ENCODE measurements around the gene ICE2. TPM values are rescaled to one million over a fixed set of nuclear protein-coding genes. Genes with fewer than 3 reads are reported as not detected.

The ICE2 gene, protein sequence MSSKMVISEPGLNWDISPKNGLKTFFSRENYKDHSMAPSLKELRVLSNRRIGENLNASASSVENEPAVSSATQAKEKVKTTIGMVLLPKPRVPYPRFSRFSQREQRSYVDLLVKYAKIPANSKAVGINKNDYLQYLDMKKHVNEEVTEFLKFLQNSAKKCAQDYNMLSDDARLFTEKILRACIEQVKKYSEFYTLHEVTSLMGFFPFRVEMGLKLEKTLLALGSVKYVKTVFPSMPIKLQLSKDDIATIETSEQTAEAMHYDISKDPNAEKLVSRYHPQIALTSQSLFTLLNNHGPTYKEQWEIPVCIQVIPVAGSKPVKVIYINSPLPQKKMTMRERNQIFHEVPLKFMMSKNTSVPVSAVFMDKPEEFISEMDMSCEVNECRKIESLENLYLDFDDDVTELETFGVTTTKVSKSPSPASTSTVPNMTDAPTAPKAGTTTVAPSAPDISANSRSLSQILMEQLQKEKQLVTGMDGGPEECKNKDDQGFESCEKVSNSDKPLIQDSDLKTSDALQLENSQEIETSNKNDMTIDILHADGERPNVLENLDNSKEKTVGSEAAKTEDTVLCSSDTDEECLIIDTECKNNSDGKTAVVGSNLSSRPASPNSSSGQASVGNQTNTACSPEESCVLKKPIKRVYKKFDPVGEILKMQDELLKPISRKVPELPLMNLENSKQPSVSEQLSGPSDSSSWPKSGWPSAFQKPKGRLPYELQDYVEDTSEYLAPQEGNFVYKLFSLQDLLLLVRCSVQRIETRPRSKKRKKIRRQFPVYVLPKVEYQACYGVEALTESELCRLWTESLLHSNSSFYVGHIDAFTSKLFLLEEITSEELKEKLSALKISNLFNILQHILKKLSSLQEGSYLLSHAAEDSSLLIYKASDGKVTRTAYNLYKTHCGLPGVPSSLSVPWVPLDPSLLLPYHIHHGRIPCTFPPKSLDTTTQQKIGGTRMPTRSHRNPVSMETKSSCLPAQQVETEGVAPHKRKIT
- total RNA-seq = 10 to 100 TPM; 54.6 to 74.2 TPM

DNA sequence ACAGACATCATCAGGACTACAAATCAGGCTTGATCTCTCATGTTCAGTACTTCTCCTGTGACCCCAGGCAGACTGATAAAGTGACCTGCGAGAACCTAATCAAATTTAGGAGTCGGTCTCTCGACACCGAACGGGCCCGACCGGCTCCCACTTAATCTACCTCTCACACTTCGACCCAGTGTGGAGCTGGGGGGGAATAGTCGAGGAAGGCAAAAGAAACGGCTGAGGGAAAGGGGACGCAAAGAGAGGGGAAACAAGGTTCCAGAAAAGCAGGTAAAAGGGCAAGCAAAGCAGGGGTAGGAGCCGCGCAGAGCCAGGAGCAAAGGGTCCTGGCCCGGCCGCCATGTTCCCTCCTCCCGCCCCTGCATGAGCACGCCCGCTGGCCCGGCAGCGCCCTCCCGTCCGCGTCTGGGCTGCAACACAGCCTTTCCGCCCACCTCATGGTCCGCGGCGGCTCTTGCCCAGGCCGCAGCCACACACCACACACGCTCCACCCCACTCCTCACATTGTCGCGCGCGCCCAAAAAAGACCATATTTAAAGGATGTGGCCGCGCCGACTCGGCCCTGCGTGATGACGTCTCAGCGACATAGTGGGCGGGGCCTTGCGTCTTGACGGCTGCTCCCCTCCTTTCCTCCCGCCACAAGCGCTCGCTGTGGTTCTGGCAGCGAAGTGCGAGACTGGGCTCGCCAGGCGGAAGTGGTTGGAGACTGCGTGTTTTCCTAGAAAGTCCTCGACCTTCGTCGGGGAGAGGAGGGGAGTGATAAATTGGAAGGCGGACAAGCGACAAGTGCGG, at the start of gene ICE2:
Gene ICE2, minus strand, starts transcription at position 577 of the 795 bp plus-strand sequence. CDS start 1,165 bp downstream, outside the sequence.
- no peaks in the 10 kb centered on the region for H3K27me3 Mint-ChIP-seq
- no peaks in the 10 kb centered on the region for H3K9me3 Mint-ChIP-seq (ENCODE audit: low read depth)
- ATAC-seq (peak; percentile 85), DNase-seq (peak; percentile 99)
- H3K36me3 Mint-ChIP-seq = peaks cover 22% of the 10 kb centered on the region
- CTCF ChIA-PET = interaction anchor here (0.8 to 2.0 kb wide), 8 partner anchors 11 to 438 kb away, joined by 3 to 10 read pairs (median 3); partner anchors contain the start of gene ANXA2
- peak within 1 kb of the TSS; percentile 98 for H3K4me3 Mint-ChIP-seq
- peaks cover 54% of the 10 kb centered on the region for H3K4me1 Mint-ChIP-seq
- H3K27ac Mint-ChIP-seq = peak within 1 kb of the TSS; percentile 99

DNA sequence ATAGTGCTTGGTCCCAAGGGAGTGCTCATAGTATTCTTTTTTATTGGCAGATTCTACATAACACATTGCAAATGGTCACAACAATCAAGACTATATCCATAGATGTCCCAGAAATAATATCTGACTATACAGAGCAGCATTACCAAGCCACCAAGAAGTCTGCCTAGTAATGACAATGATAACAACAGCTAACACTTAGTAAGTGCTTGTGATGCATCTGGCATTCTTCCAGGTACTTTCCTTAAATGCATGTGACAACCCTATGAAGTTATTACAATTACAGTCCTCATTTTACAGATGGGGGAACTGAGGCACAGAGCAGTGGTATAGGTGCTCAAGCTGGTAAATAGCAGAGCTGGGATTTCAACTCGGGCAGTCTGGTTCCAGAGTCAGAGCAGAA, 49.6 kb upstream of the ICE2 start:
- CTCF ChIA-PET = interaction anchor here (2.2 kb wide), 1 partner anchor 9 kb away, joined by 9 read pairs; no protein-coding TSS in a partner anchor
- no peaks in the 10 kb centered on the region for H3K9me3 Mint-ChIP-seq (ENCODE audit: low read depth)
- no peaks in the 10 kb centered on the region for H3K27me3 Mint-ChIP-seq
- peaks cover 50% of the 10 kb centered on the region for H3K36me3 Mint-ChIP-seq
- no peak for DNase-seq
- H3K4me1 Mint-ChIP-seq = peaks cover 66% of the 10 kb centered on the region
- no peak overlapping the region for H3K4me3 Mint-ChIP-seq
- no peak for ATAC-seq
- no peak overlapping the region for H3K27ac Mint-ChIP-seq

DNA sequence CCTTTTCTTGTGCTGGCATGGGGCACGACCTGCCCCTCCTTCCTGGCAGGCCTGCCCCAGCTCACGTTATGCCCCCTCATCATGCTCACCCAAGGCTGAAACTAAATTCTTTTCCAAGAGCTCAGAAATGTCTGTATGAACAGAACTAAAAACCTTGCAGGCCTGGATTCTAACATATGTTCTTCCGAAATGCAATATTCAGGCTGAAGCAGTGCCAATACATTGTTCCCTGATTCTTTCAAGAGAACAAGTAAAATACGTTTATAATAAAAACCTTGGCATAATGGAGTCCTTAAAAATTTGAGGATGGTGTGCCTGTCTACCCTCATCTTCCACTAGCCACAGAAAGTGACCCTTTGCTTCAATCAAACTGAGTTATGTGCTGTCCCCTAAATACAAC, 48.5 kb upstream of the ICE2 start:
- H3K4me1 Mint-ChIP-seq = peaks cover 65% of the 10 kb centered on the region
- no peak overlapping the region for H3K4me3 Mint-ChIP-seq
- ATAC-seq = no peak
- no peaks in the 10 kb centered on the region for H3K27me3 Mint-ChIP-seq
- peak overlapping the region; percentile 47 for H3K27ac Mint-ChIP-seq
- peaks cover 49% of the 10 kb centered on the region for H3K36me3 Mint-ChIP-seq
- DNase-seq = no peak
- no peaks in the 10 kb centered on the region for H3K9me3 Mint-ChIP-seq (ENCODE audit: low read depth)
- CTCF ChIA-PET = interaction anchor here (1.0 to 2.3 kb wide), 4 partner anchors 10 to 388 kb away, joined by 3 to 9 read pairs (median 5); no protein-coding TSS in a partner anchor

DNA sequence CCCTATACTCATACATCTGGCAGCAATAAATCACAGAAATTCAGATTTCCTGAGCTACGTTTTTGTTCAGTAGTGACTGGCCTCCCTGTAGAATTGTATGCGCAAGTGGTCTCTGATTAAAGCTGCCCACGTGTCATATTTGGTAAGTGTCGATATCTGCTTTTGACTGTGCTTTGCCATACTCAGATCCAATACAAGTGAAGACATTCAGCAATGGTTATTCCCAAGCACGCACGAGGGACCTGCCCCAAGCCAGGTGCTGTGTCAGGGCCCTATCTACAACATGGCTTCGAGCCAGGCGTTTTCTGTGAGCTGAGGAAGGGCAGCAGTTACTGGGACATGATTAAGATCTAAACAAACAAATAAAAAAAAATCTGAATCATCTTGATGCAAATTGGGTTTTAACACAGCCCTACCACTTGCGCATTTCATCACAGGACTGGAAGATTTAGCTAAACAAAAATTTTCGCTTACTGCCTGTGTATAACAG, 47.2 kb upstream of the ICE2 start:
- peaks cover 62% of the 10 kb centered on the region for H3K4me1 Mint-ChIP-seq
- ATAC-seq (peak; percentile 46), DNase-seq (no peak)
- H3K36me3 Mint-ChIP-seq = peaks cover 50% of the 10 kb centered on the region
- H3K27ac Mint-ChIP-seq = peak overlapping the region; percentile 61
- CTCF ChIA-PET = interaction anchor here (0.9 to 2.3 kb wide), 7 partner anchors 8 to 406 kb away, joined by 3 to 7 read pairs (median 3); no protein-coding TSS in a partner anchor
- no peaks in the 10 kb centered on the region for H3K27me3 Mint-ChIP-seq
- H3K9me3 Mint-ChIP-seq (ENCODE audit: low read depth) = no peaks in the 10 kb centered on the region
- peak overlapping the region; percentile 42 for H3K4me3 Mint-ChIP-seq

DNA sequence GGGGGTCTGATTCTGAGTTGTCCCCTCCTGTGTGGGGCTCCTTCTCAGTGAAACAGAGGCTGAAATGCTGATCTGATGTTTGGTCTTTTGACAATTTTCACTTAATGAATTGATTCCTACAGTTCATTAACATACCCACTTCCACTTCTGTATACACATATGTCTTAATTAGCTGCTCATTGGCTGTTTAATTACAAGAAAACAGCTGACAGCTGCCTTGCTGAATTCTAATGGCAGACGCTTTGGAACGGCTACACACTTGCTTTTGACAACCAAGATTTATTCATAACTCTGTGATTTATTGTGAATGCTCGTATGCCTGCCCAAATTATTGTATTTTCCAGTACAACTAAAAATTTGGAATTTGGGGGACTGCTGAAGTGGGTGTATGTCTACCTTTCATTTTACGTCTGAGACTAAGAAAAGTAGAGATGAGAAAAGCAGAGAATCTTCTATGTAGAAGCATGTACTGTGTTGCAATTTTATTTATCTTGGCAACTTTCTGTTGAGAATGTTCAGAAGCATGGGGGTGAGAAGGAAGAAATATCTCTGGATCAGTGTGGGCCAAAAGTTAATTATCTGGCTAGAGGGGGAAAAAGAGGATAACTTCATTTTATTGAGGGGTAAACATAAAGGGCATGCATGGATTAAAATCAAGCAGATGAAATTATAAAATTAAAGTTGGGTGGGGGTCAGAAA, 46.5 kb upstream of the ICE2 start:
- ATAC-seq = no peak
- Mint-ChIP-seq H3K27me3 (no peaks in the 10 kb centered on the region), H3K4me3 (no peak overlapping the region), H3K36me3 (peaks cover 48% of the 10 kb centered on the region), H3K9me3 (ENCODE audit: low read depth) (no peaks in the 10 kb centered on the region), H3K27ac (peak overlapping the region; percentile 64), H3K4me1 (peaks cover 65% of the 10 kb centered on the region)
- CTCF ChIA-PET = interaction anchor here (1.0 to 2.3 kb wide), 6 partner anchors 13 to 407 kb away, joined by 3 to 7 read pairs (median 4); no protein-coding TSS in a partner anchor
- DNase-seq = no peak

DNA sequence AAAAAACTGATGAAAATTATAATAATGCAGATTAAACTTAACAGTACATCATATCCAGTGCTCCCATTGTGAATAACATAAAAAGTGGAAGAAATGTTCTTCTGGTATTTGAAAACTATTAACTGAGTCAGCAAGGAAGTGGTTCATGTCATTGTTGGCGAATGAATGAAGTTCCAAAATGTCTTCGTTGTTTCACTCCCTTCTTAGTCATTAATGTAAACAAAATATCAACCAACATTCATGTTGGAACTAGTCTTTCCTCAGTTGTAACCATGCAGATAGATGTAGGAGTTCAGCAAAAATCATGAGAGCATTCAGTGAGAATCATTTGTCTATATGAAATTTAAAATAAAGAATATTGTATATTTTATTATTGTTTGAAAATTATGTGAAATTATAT, 44.1 kb upstream of the ICE2 start:
- no peak for DNase-seq
- no peaks in the 10 kb centered on the region for H3K27me3 Mint-ChIP-seq
- no peak for ATAC-seq
- peaks cover 72% of the 10 kb centered on the region for H3K4me1 Mint-ChIP-seq
- CTCF ChIA-PET = interaction anchor here (5.7 kb wide), 1 partner anchor 13 kb away, joined by 94 read pairs; no protein-coding TSS in a partner anchor
- peaks cover 46% of the 10 kb centered on the region for H3K36me3 Mint-ChIP-seq
- H3K4me3 Mint-ChIP-seq = no peak overlapping the region
- H3K9me3 Mint-ChIP-seq (ENCODE audit: low read depth) = no peaks in the 10 kb centered on the region
- no peak overlapping the region for H3K27ac Mint-ChIP-seq

DNA sequence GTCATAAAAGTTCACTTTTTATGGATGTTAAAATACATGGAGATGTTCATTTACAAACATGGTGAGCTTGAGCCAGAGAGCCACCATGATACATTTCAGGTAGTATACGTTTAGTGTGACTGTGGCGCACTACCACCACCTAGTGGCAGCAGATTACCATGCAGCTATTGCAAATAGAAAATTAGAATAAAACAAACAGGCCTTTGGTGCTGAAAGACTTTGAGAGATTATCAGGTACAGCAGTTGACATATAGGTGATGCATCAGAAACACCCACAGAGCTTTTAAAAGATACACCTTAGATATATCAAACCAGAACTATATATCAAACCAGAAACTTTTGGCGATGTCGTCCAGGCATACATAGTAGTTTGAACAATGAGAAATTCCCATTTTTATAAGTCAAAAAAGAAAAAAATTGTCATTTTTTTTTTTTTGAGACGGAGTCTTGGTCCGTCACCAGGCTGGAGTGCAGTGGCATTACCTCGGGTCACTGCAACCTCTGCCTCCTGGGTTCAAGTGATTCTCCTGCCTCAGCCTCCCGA, 42.0 kb upstream of the ICE2 start:
- peaks cover 42% of the 10 kb centered on the region for H3K36me3 Mint-ChIP-seq
- DNase-seq (peak; percentile 88), ATAC-seq (peak; percentile 78)
- H3K9me3 Mint-ChIP-seq (ENCODE audit: low read depth) = no peaks in the 10 kb centered on the region
- peaks cover 60% of the 10 kb centered on the region for H3K4me1 Mint-ChIP-seq
- H3K27me3 Mint-ChIP-seq = no peaks in the 10 kb centered on the region
- CTCF ChIA-PET = interaction anchor here (0.6 to 5.7 kb wide), 46 partner anchors 10 to 830 kb away, joined by 3 to 94 read pairs (median 4); no protein-coding TSS in a partner anchor
- peak overlapping the region; percentile 75 for H3K27ac Mint-ChIP-seq
- peak overlapping the region; percentile 2 for H3K4me3 Mint-ChIP-seq

DNA sequence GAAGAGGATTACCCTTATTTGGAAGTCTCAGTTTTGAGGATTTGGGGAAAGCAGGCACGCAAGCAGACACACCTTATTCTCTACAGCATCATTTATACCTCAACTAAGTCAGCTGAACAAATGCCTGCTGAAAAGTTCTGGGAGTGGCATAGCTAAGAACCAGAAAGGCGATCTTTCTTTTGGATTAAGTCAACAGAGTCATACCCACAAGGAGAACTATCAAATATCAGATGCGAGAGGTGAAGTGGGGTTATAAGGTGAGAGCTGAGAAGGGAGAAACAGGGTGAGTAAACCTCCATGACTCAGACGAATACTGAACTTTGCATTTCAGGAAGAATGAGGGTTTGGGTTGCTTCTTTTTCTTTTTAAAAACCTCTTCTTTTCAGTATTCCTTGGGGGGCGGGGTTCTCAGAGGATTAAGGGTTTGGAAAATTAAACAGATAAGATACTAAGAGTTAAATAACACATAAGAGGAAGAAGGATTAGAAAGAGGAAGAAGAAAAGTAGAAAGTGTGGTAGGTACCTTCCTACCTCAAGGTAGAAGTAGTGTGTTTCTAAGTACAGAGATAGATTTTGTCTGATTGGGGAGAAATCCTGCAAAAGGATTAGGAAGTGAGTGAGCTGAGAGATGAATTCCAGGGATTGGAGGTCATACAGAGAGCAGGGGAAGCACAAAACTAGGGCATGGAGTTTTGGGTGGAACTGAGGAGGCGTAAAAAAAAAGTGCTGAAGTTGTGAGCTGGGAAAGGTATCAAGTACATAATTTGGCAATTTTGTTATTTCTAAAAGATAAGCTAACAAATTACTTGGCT, 41.3 kb upstream of the ICE2 start:
- Mint-ChIP-seq H3K9me3 (ENCODE audit: low read depth) (no peaks in the 10 kb centered on the region), H3K27ac (peak overlapping the region; percentile 75), H3K36me3 (peaks cover 38% of the 10 kb centered on the region), H3K4me3 (peak overlapping the region; percentile 2), H3K27me3 (no peaks in the 10 kb centered on the region), H3K4me1 (peaks cover 53% of the 10 kb centered on the region)
- ATAC-seq (peak; percentile 69), DNase-seq (no peak)
- CTCF ChIA-PET = interaction anchor here (0.6 to 5.7 kb wide), 44 partner anchors 11 to 829 kb away, joined by 3 to 94 read pairs (median 4); no protein-coding TSS in a partner anchor

DNA sequence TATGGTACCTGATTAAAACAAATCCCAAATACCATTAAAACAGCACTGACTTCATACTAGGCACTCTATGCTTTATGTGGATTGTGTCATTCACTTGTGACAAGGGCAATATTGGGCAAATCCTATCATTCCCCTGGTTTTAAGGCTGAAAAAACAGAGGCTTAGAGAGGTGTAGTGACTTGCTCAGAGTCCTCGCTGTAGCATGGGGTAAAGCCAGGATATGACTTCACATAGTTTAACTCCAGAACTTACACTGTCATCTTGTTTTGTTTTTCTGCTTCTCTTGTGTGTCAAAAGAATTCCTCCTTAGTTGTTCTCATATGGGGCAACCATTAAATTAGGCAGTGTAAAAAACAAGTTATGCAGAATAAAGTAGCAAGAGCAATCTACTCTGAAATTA, 40.3 kb upstream of the ICE2 start:
- peaks cover 39% of the 10 kb centered on the region for H3K36me3 Mint-ChIP-seq
- H3K4me3 Mint-ChIP-seq = no peak overlapping the region
- CTCF ChIA-PET = interaction anchor here (1.4 to 5.7 kb wide), 10 partner anchors 10 to 397 kb away, joined by 6 to 94 read pairs (median 18); no protein-coding TSS in a partner anchor
- H3K27ac Mint-ChIP-seq = peak overlapping the region; percentile 75
- DNase-seq (no peak), ATAC-seq (no peak)
- H3K9me3 Mint-ChIP-seq (ENCODE audit: low read depth) = no peaks in the 10 kb centered on the region
- no peaks in the 10 kb centered on the region for H3K27me3 Mint-ChIP-seq
- H3K4me1 Mint-ChIP-seq = peaks cover 48% of the 10 kb centered on the region

DNA sequence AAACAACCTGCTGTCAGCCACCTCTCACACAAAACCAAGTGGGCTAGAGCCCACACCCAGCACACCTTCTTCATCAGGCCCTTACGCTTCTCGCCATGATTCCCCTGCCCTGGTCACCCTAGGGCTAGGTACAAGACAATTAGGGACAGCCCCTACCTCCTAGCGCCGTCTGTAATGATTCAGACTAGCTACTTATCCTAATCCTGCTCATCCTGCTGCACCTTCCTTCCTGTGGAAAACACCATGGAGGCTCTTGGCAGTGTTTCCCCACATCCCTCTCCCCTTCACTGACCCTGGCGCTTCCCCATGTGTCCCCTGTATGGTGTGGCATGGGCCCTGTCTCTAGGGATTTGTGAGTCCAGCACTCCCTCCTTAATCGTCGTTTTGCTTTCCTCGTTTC, 39.6 kb upstream of the ICE2 start:
- Mint-ChIP-seq H3K4me1 (peaks cover 44% of the 10 kb centered on the region), H3K4me3 (no peak overlapping the region)
- CTCF ChIA-PET = interaction anchor here (1.2 to 1.6 kb wide), 2 partner anchors 8 to 68 kb away, joined by 3 to 5 read pairs; no protein-coding TSS in a partner anchor

More for the DNA sequence above, 39.6 kb upstream of the ICE2 start:
- DNase-seq (no peak), ATAC-seq (no peak)
- no peak overlapping the region for H3K27ac Mint-ChIP-seq
- no peaks in the 10 kb centered on the region for H3K27me3 Mint-ChIP-seq
- H3K36me3 Mint-ChIP-seq = peaks cover 42% of the 10 kb centered on the region
- H3K9me3 Mint-ChIP-seq (ENCODE audit: low read depth) = no peaks in the 10 kb centered on the region
